PC-3 (cell line): ENCODE data around the gene VEGFB. TPM values are rescaled to one million over a fixed set of nuclear protein-coding genes. Genes with fewer than 3 reads are reported as not detected.

Experiments used
- ATAC-seq: fragments of 200-7000 bp; cut with Tn5 transposase; 2 replicates; pipeline ENCODE4 v1.9.1; 2020; ENCODE audit warnings: mild to moderate bottlenecking, moderate library complexity
- BruUV-seq: library from RNA; stranded (reverse); fragments of 400-500 nt; replicated peaks from 2 replicates; lab custom pipeline; 2021; lab: Mats Ljungman, UMichigan
- CTCF ChIA-PET: fragments of 300-600 bp; sonication (Branson Sonifier 250); formaldehyde crosslinking; loops from one replicate; lab custom pipeline; 2022; ENCODE audit warnings: antibody characterized with exemption; lab: Charles Lee
- POLR2A ChIA-PET: fragments of 300-600 bp; sonication (Branson Sonifier 250); formaldehyde crosslinking; loops from one replicate; lab custom pipeline; 2022; ENCODE audit warnings: antibody characterized with exemption; ENCODE audit not compliant: unreplicated experiment; lab: Charles Lee
- DNase-seq: peaks from one replicate; pipeline ENCODE4 v3.0.0-alpha.2; 2015
- H2AFZ ChIP-seq: fragments of 300-600 bp; sonication (generic); 2 replicates; pipeline ENCODE4 v1.6.0; 2016; ENCODE audit warnings: antibody characterized with exemption, low read length
- H3F3A ChIP-seq: fragments of 300-600 bp; sonication (generic); one replicate; pipeline ENCODE4 v1.6.0; 2017; ENCODE audit warnings: antibody characterized with exemption, low read length, control low read depth, mild to moderate bottlenecking; ENCODE audit not compliant: unreplicated experiment
- H3K27ac ChIP-seq: fragments of 300-600 bp; sonication (generic); 2 replicates; pipeline ENCODE4 v1.5.1; 2016; ENCODE audit warnings: mild to moderate bottlenecking, low read length
- H3K27me3 ChIP-seq: fragments of 300-600 bp; sonication (generic); 2 replicates; pipeline ENCODE4 v1.6.1; 2016; ENCODE audit warnings: low read length, mixed read lengths
- H3K36me3 ChIP-seq: fragments of 300-600 bp; sonication (generic); 2 replicates; pipeline ENCODE4 v1.6.1; 2016; ENCODE audit warnings: low read depth, mixed run types, low read length, mixed read lengths
- H3K4me1 ChIP-seq: fragments of 300-600 bp; sonication (generic); 2 replicates; pipeline ENCODE4 v1.5.1; 2016; ENCODE audit warnings: low read length; ENCODE audit not compliant: insufficient read depth
- H3K4me2 ChIP-seq: fragments of 300-600 bp; sonication (generic); 2 replicates; pipeline ENCODE4 v1.6.0; 2016; ENCODE audit warnings: low read length
- H3K4me3 ChIP-seq: fragments of 300-600 bp; sonication (generic); 2 replicates; pipeline ENCODE4 v1.5.1; 2016; ENCODE audit warnings: mild to moderate bottlenecking, low read length, mixed read lengths
- H3K79me2 ChIP-seq: fragments of 300-600 bp; sonication (generic); 2 replicates; pipeline ENCODE4 v1.6.1; 2017; ENCODE audit warnings: low read length, mixed read lengths
- H3K9ac ChIP-seq: fragments of 300-600 bp; sonication (generic); 2 replicates; pipeline ENCODE4 v1.6.0; 2016; ENCODE audit warnings: mild to moderate bottlenecking, low read length
- H3K9me2 ChIP-seq: fragments of 300-600 bp; sonication (generic); replicated peaks from 2 replicates; pipeline ENCODE4 v1.6.1; 2016; ENCODE audit warnings: mixed run types, low read length, mixed read lengths
- H3K9me3 ChIP-seq: fragments of 300-600 bp; sonication (generic); 2 replicates; pipeline ENCODE4 v1.6.1; 2016; ENCODE audit warnings: low read length, mixed read lengths
- H4K20me1 ChIP-seq: fragments of 300-600 bp; sonication (generic); 2 replicates; pipeline ENCODE4 v1.6.1; 2016; ENCODE audit warnings: low read length, mixed read lengths
- EZH2 ChIP-seq: fragments of 300-600 bp; sonication (generic); IDR thresholded peaks from one replicate; pipeline ENCODE4 v1.6.1; 2017; ENCODE audit warnings: antibody characterized with exemption, mild to moderate bottlenecking, low read length; ENCODE audit not compliant: unreplicated experiment
- EZH2phosphoT487 ChIP-seq: fragments of 300-600 bp; sonication (generic); IDR thresholded peaks from 2 replicates; pipeline ENCODE4 v1.6.1; 2018; ENCODE audit warnings: mild to moderate bottlenecking, antibody characterized with exemption, low read length, borderline replicate concordance
- intact Hi-C: fragments of 100-400 bp; cut with micrococcal nuclease; formaldehyde crosslinking; loops from 2 replicates; pipeline ENCODE4 v1.9.0; 2023
- total RNA-seq: library from RNA; depleted of rRNA; stranded (reverse); fragments of >200 nt; gene quantifications from 2 replicates; pipeline ENCODE4 v1.2.3, GENCODE V29; 2014
- TF ChIP-seq, protein P1 (sequence below): fragments of 300-600 bp; sonication (generic); conservative IDR thresholded peaks from 2 replicates; pipeline ENCODE4 v1.5.1; 2017; ENCODE audit warnings: antibody characterized with exemption, low read depth, mild to moderate bottlenecking, low read length

VEGFB gene
- total RNA-seq, 1 experiment from 2014 or later, result 39.4 TPM

DNA sequence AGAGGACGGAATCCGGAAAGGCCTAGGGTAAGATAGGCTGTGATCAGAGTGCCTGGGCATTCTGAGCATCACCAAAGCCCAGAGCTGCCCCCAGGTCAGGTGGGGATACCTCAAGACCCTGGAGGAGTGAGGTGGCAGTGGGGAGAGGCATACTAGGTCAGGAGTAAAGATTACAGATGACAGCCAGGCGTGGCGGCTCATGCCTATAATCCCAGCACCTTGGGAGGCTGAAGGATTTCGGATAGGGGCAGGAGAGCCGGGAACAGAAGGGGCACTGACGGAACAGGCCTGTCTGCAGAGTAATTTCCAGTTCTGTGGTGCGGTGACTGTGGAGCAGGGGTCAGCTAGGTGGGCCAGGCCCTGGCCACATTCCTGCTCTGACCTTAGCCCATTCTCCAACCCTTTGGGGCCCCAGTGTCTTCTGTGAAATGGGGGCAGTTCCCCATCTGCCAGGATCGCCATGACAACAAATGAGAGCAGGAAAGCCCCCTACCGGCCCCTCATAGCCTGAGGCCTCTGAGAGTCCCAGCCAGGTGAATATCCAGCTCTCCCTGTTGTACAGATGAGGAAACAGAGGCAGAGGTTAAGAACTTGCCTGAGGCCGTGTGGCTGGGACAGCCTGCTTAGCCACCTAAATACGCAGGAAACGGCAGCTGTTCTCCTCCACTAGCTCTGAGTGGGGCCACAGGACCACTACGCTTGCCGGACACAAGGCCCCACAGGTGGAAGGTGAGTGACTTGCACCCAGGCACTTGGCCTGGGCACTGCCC, 40.8 kb downstream of the VEGFB start:
- ChIA-PET CTCF (interaction anchor here (0.6 kb wide), 1 partner anchor 23 kb away, joined by 4 read pairs; no protein-coding TSS in a partner anchor), POLR2A (no interaction called here)
- ATAC-seq (no peak), DNase-seq (no peak)
- H3K4me1 ChIP-seq, result peaks cover 31% of the 10 kb centered on the region
- no peak overlapping the region for H2AFZ ChIP-seq
- peaks cover 8% of the 10 kb centered on the region for H3K36me3 ChIP-seq
- peaks cover 14% of the 10 kb centered on the region; the same call in 1 of the 2 replicates for H3K79me2 ChIP-seq
- H3K9me3 ChIP-seq, result no peaks in the 10 kb centered on the region
- no TSS peak for BruUV-seq
- H3K4me2 ChIP-seq, result no peak overlapping the region
- H3K4me3 ChIP-seq, result no peak overlapping the region
- TF ChIP-seq EZH2, result no peak
- TF ChIP-seq, protein P1, sequence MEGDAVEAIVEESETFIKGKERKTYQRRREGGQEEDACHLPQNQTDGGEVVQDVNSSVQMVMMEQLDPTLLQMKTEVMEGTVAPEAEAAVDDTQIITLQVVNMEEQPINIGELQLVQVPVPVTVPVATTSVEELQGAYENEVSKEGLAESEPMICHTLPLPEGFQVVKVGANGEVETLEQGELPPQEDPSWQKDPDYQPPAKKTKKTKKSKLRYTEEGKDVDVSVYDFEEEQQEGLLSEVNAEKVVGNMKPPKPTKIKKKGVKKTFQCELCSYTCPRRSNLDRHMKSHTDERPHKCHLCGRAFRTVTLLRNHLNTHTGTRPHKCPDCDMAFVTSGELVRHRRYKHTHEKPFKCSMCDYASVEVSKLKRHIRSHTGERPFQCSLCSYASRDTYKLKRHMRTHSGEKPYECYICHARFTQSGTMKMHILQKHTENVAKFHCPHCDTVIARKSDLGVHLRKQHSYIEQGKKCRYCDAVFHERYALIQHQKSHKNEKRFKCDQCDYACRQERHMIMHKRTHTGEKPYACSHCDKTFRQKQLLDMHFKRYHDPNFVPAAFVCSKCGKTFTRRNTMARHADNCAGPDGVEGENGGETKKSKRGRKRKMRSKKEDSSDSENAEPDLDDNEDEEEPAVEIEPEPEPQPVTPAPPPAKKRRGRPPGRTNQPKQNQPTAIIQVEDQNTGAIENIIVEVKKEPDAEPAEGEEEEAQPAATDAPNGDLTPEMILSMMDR, result no peak
- no peak for TF ChIP-seq EZH2phosphoT487
- no peaks in the 10 kb centered on the region for H3F3A ChIP-seq
- H3K9me2 ChIP-seq, result no peaks in the 10 kb centered on the region
- H3K9ac ChIP-seq, result no peak overlapping the region
- no peak overlapping the region for H3K27ac ChIP-seq
- H3K27me3 ChIP-seq, result no peaks in the 10 kb centered on the region
- H4K20me1 ChIP-seq, result no peaks in the 10 kb centered on the region
- intact Hi-C loops, result no loop called here

- Histone ChIP-seq H3K79me2 (peaks cover 14% of the 10 kb centered on the region; the same call in 1 of the 2 replicates), H3F3A (no peaks in the 10 kb centered on the region), H4K20me1 (no peaks in the 10 kb centered on the region), H3K4me1 (peaks cover 25% of the 10 kb centered on the region), H3K4me2 (no peak overlapping the region), H3K9me2 (no peaks in the 10 kb centered on the region), H3K9me3 (no peaks in the 10 kb centered on the region), H3K9ac (no peak overlapping the region), H3K36me3 (peaks cover 8% of the 10 kb centered on the region), H2AFZ (no peak overlapping the region), H3K27me3 (no peaks in the 10 kb centered on the region), H3K27ac (no peak overlapping the region), H3K4me3 (no peak overlapping the region)
- TF ChIP-seq EZH2, result no peak
- TF ChIP-seq EZH2phosphoT487, result no peak
- TF ChIP-seq, protein P1, result no peak
- intact Hi-C loops, result loop anchor here (2.0 kb wide), 1 partner anchor 25 kb away; the partner anchor contains the start of gene CATSPERZ
- ATAC-seq (no peak), DNase-seq (no peak)
- ChIA-PET CTCF (no interaction called here), POLR2A (no interaction called here)
- BruUV-seq, result no TSS peak
Observed at GRCh38 chr11:64275841-64276240, 41.5 kb downstream of the VEGFB start.
